PC-9 (cell line): ENCODE data around the gene SCARF2. TPM values are rescaled to one million over a fixed set of nuclear protein-coding genes. Genes with fewer than 3 reads are reported as not detected.

Experiments used
- BruUV-seq: library from RNA; stranded (reverse); fragments of 400-500 nt; replicated peaks from 2 replicates; lab custom pipeline; 2021; lab: Mats Ljungman, UMichigan
- CTCF ChIA-PET: fragments of 300-600 bp; sonication (Branson Sonifier 250); formaldehyde crosslinking; loops from one replicate; lab custom pipeline; 2022; ENCODE audit warnings: antibody characterized with exemption; lab: Charles Lee
- POLR2A ChIA-PET: fragments of 300-600 bp; sonication (Branson Sonifier 250); formaldehyde crosslinking; loops from one replicate; lab custom pipeline; 2022; ENCODE audit warnings: antibody characterized with exemption; ENCODE audit not compliant: unreplicated experiment; lab: Charles Lee
- DNase-seq, 2 experiments: peaks; one replicate each; pipeline versions ENCODE4 v3.0.0 to v3.0.0-alpha.2; 2015 to 2022; ENCODE audit warnings: mixed read lengths in 1 of 2
- H2AFZ ChIP-seq: fragments of 200-600 bp; sonication (generic); 2 replicates; pipeline ENCODE4 v1.8.1; 2017; ENCODE audit warnings: antibody characterized with exemption
- H3F3A ChIP-seq: fragments of 200-600 bp; sonication (generic); 2 replicates; pipeline ENCODE4 v1.8.1; 2017; ENCODE audit warnings: antibody characterized with exemption, mild to moderate bottlenecking, low read depth; ENCODE audit not compliant: insufficient read depth
- H3K27ac ChIP-seq: fragments of 200-600 bp; sonication (generic); 2 replicates; pipeline ENCODE4 v1.6.1; 2016; ENCODE audit warnings: mixed run types
- H3K27me3 ChIP-seq: fragments of 200-600 bp; sonication (generic); 2 replicates; pipeline ENCODE4 v1.6.1; 2016; ENCODE audit warnings: low read depth, mixed run types; ENCODE audit not compliant: insufficient read depth
- H3K36me3 ChIP-seq: fragments of 200-600 bp; sonication (generic); 2 replicates; pipeline ENCODE4 v1.6.1; 2016; ENCODE audit warnings: low read depth, mixed run types
- H3K4me1 ChIP-seq: fragments of 200-600 bp; sonication (generic); replicated peaks from 2 replicates; pipeline ENCODE4 v1.6.1; 2016; ENCODE audit warnings: mixed run types; ENCODE audit not compliant: insufficient read depth
- H3K4me2 ChIP-seq: fragments of 200-600 bp; sonication (generic); 2 replicates; pipeline ENCODE4 v1.6.1; 2017; ENCODE audit warnings: mixed run types
- H3K4me3 ChIP-seq: fragments of 200-600 bp; sonication (generic); 2 replicates; pipeline ENCODE4 v1.6.1; 2016; ENCODE audit warnings: mixed run types
- H3K79me2 ChIP-seq: fragments of 200-600 bp; sonication (generic); 2 replicates; pipeline ENCODE4 v1.6.1; 2017; ENCODE audit warnings: low read depth, mixed run types
- H3K9me2 ChIP-seq: fragments of 200-600 bp; sonication (generic); 2 replicates; pipeline ENCODE4 v1.8.1; 2017; ENCODE audit warnings: mild to moderate bottlenecking; ENCODE audit not compliant: insufficient read depth
- H3K9me3 ChIP-seq: fragments of 200-600 bp; sonication (generic); 2 replicates; pipeline ENCODE4 v1.8.1; 2016; ENCODE audit warnings: low read depth; ENCODE audit not compliant: insufficient read depth
- H4K20me1 ChIP-seq: fragments of 200-600 bp; sonication (generic); 2 replicates; pipeline ENCODE4 v1.8.1; 2017; ENCODE audit not compliant: insufficient read depth
- CTCF ChIP-seq: fragments of 200-600 bp; sonication (generic); conservative IDR thresholded peaks from 2 replicates; pipeline ENCODE4 v1.6.1; 2017; ENCODE audit warnings: mixed run types, antibody characterized with exemption, mild to moderate bottlenecking, moderate library complexity
- EZH2 ChIP-seq: fragments of 200-600 bp; sonication (generic); IDR thresholded peaks from 2 replicates; pipeline ENCODE4 v1.8.0; 2017; ENCODE audit warnings: antibody characterized with exemption, low read depth
- intact Hi-C: fragments of 100-400 bp; cut with micrococcal nuclease; formaldehyde crosslinking; loops from one replicate; pipeline ENCODE4 v1.10.0; 2022; ENCODE audit not compliant: unreplicated experiment
- total RNA-seq: library from RNA; stranded (reverse); gene quantifications from 2 replicates; pipeline ENCODE4 v1.2.3, GENCODE V29; 2021

SCARF2 gene
- total RNA-seq, 1 experiment from 2014 or later = 0.52 TPM

GRCh38 chr22:20402960-20403778 lies 34.5 kb downstream of the SCARF2 start:
- ChIA-PET CTCF (no interaction called here), POLR2A (interaction anchor here (0.6 kb wide), 1 partner anchor 114 kb away, joined by 40 read pairs; no protein-coding TSS in a partner anchor)
- Histone ChIP-seq H3K4me2 (no peak overlapping the region), H3K27me3 (no peaks in the 10 kb centered on the region), H3K4me3 (no peak overlapping the region), H4K20me1 (no peaks in the 10 kb centered on the region), H3K9me3 (no peaks in the 10 kb centered on the region), H3K4me1 (no peaks in the 10 kb centered on the region), H3K9me2 (no peaks in the 10 kb centered on the region), H3K36me3 (no peaks in the 10 kb centered on the region), H3F3A (no peaks in the 10 kb centered on the region), H3K79me2 (no peaks in the 10 kb centered on the region), H3K27ac (no peak overlapping the region), H2AFZ (no peak overlapping the region)
- DNase-seq = no peak
- no TSS peak for BruUV-seq
- TF ChIP-seq CTCF = no peak
- TF ChIP-seq EZH2 = no peak
- intact Hi-C loops = no loop called here

GRCh38 chr22:20401376-20402014 lies 36.1 kb downstream of the SCARF2 start:
- H2AFZ ChIP-seq = no peak overlapping the region
- intact Hi-C loops = no loop called here
- no peaks in the 10 kb centered on the region for H3K27me3 ChIP-seq
- ChIA-PET CTCF (no interaction called here), POLR2A (no interaction called here)
- no peaks in the 10 kb centered on the region for H4K20me1 ChIP-seq
- H3K27ac ChIP-seq = no peak overlapping the region
- H3K79me2 ChIP-seq = no peaks in the 10 kb centered on the region
- H3K9me3 ChIP-seq = no peaks in the 10 kb centered on the region
- no peaks in the 10 kb centered on the region for H3K9me2 ChIP-seq
- no TSS peak for BruUV-seq
- TF ChIP-seq CTCF (no peak), EZH2 (no peak)
- H3K4me1 ChIP-seq = no peaks in the 10 kb centered on the region
- no peak for DNase-seq
- no peak overlapping the region for H3K4me2 ChIP-seq
- H3K36me3 ChIP-seq = no peaks in the 10 kb centered on the region
- no peaks in the 10 kb centered on the region for H3F3A ChIP-seq
- no peak overlapping the region for H3K4me3 ChIP-seq

DNA sequence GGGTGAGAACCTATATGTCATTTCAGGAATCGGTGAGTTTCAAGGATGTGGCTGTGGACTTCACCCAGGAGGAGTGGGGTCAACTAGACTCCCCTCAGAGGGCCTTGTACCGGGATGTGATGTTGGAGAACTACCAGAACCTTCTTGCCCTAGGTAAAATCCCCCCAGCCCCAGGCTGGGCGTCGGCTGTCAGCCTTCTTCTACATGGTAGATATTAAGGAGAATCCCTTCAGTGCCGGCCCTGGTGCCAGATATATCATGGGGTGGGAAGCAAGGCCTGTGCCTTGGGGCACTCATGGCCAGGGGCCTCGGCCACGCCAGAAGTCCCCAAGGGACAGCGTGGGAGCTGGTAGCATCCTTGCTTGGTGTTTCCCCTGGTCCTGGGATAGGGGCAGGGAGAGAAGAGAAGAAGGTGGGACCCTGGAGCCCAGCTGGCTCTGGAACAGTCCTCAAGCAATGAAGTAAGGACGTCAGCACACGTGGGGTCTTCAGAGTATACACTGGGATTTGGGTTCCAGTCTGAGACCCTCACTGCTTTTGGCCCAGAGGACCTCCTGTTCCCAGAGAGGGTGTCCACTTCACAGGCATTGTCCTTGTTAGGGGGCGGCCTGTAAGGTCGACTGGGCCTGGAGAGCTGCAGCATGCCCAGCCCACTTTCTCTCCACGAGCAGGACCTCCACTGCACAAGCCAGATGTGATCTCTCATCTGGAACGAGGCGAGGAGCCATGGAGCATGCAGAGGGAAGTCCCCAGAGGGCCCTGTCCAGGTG lies 36.8 kb downstream of the SCARF2 start:
- CTCF ChIA-PET = no interaction called here

More for the DNA sequence above, 36.8 kb downstream of the SCARF2 start:
- no peaks in the 10 kb centered on the region for H3K4me1 ChIP-seq
- no peak overlapping the region for H3K4me2 ChIP-seq
- no peaks in the 10 kb centered on the region for H3K27me3 ChIP-seq
- H3K36me3 ChIP-seq = no peaks in the 10 kb centered on the region
- H3K9me2 ChIP-seq = no peaks in the 10 kb centered on the region
- no peaks in the 10 kb centered on the region for H3K9me3 ChIP-seq
- no peak for DNase-seq
- POLR2A ChIA-PET = no interaction called here
- TF ChIP-seq EZH2 (no peak), CTCF (no peak)
- H3K79me2 ChIP-seq = no peaks in the 10 kb centered on the region
- H4K20me1 ChIP-seq = no peaks in the 10 kb centered on the region
- H2AFZ ChIP-seq = no peak overlapping the region
- no TSS peak for BruUV-seq
- intact Hi-C loops = no loop called here
- no peak overlapping the region for H3K27ac ChIP-seq
- H3F3A ChIP-seq = no peaks in the 10 kb centered on the region
- H3K4me3 ChIP-seq = no peak overlapping the region
